ENCODE data around the gene EIF3A. TPM values are rescaled to one million over a fixed set of nuclear protein-coding genes. Genes with fewer than 3 reads are reported as not detected.
"Not testable (repeated sequence)": the region's sequence is repeated elsewhere in the genome, so short reads cannot be mapped to it uniquely, and the experiment has no call there.

Gene EIF3A
- total RNA-seq, 4 donors from 2014 or later = 119 to 228 (median 158) TPM

DNA sequence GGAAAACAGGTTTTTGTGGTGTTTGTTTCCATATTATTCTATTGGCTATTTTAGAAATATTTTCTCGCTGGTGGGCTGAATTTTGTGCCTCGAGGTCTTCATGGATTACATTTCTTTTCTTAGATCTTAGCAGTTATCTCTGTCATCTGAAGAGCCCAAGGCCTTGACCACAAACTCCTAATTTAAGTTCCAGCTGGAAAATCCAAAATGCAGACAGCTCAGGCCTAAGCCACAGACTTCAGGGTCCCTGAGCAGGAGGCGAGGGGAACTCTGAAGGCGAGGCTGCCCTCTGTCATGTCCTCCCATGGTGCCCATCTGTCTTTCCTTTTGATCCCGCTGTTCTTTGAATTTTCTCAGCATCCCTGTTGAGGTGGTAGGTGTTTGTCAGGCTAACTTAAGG is 37.6 kb upstream of the EIF3A start:
- ATAC-seq (ENCODE audit: low FRiP score) = no peak
- DNase-seq (ENCODE audit: low spot score) = no peak
- TF ChIP-seq CTCF (IDR thresholded peaks at IDR 0.05) = no peak

DNA sequence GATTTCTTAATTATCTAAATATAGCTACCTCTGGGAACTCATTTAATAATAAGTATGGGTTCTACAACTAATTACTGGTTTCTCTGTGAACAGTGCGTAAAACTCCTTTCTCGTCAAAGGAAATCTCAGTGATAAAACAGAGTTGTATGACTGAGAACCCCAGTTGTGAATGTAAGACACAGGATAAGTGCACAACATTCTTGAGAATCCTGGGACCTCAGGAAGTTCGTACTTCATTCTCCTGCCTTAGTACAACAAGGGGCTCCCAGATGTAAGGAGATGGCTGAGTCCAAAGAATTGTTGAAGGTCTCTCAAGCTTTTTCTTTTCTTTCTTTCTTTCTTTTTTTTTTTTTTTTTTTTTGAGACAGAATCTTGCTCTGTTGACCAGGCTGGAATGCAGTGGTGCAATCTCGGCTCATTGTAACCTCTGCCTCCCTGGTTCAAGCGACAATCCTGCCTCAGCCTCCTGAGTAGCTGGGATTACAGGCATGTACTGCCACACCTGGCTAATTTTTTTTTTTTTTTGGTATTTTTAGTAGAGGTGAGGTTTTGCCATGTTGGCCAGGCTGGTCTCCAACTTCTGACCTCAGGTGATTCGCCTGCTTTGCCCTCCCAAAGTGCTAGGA is 35.8 kb upstream of the EIF3A start:
- ATAC-seq (ENCODE audit: low FRiP score) = no peak
- TF ChIP-seq CTCF (IDR thresholded peaks at IDR 0.05) = no peak

GRCh38 chr10:119115926-119116325 is 35.3 kb upstream of the EIF3A start:
- no peak for ATAC-seq (ENCODE audit: low FRiP score)
- DNase-seq (ENCODE audit: low spot score) = peak; percentile 4
- no peak for TF ChIP-seq CTCF (IDR thresholded peaks at IDR 0.05)

More for the DNA sequence above, 35.8 kb upstream of the EIF3A start:
- DNase-seq (ENCODE audit: low spot score) = no peak

GRCh38 chr10:119113751-119114732 is 33.4 kb upstream of the EIF3A start:
- no peak for DNase-seq (ENCODE audit: low spot score)
- no peak for TF ChIP-seq CTCF (IDR thresholded peaks at IDR 0.05)
- ATAC-seq (ENCODE audit: low FRiP score) = peak; percentile 44

GRCh38 chr10:119112056-119112455 is 31.4 kb upstream of the EIF3A start:
- no peak for ATAC-seq (ENCODE audit: low FRiP score)
- DNase-seq (ENCODE audit: low spot score) = no peak
- no peak for TF ChIP-seq CTCF (IDR thresholded peaks at IDR 0.05)

GRCh38 chr10:119107771-119108170 is 27.2 kb upstream of the EIF3A start:
- not testable (repeated sequence) for ATAC-seq (ENCODE audit: low FRiP score); DNase-seq (ENCODE audit: low spot score)

GRCh38 chr10:119107106-119107505 is 26.5 kb upstream of the EIF3A start:
- DNase-seq (ENCODE audit: low spot score); ATAC-seq (ENCODE audit: low FRiP score): not testable (repeated sequence)

DNA sequence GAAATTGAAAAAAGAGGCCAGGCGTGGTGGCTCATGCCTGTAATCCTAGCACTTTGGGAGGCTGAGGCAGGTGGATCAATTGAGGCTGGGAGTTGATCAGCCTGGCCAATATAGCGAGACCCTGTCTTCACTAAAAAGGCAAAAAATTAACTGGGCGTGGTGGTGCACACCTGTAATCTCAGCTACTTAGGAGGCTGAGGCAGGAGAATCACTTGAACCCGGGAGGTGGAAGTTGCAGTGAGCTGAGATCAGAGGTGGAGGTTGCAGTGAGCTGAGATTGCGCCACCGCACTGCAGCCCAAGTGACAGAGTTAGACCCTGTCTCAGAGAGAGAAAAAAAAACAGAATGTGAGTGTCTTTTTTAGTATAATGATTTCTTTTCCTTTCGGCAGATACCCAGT is 25.3 kb upstream of the EIF3A start:
- ATAC-seq (ENCODE audit: low FRiP score); DNase-seq (ENCODE audit: low spot score): not testable (repeated sequence)
